HG03175 (cell line): ENCODE measurements around the gene NR6A1.

Experiments used
- ATAC-seq: cut with Tn5 transposase; IDR thresholded peaks from one replicate; pipeline ENCODE4 v1.9.1; 2021; ENCODE audit warnings: mild to moderate bottlenecking, moderate library complexity; ENCODE audit not compliant: unreplicated experiment

Gene NR6A1

GRCh38 chr9:124477648-124478285, 293.3 kb downstream of the NR6A1 start:
- no peak for ATAC-seq

GRCh38 chr9:124477211-124477647, 293.9 kb downstream of the NR6A1 start:
- no peak for ATAC-seq

- no peak for ATAC-seq
Measured at GRCh38 chr9:124475868-124476690, 295.0 kb downstream of the NR6A1 start.

- no peak for ATAC-seq
Measured at GRCh38 chr9:124475158-124475867, 295.8 kb downstream of the NR6A1 start.

GRCh38 chr9:124474151-124474550, 297.0 kb downstream of the NR6A1 start:
- no peak for ATAC-seq

GRCh38 chr9:124473310-124473709, 297.8 kb downstream of the NR6A1 start:
- ATAC-seq: no peak

GRCh38 chr9:124472770-124473169, 298.3 kb downstream of the NR6A1 start:
- no peak for ATAC-seq

- ATAC-seq: no peak
Measured at GRCh38 chr9:124471761-124472160, 299.4 kb downstream of the NR6A1 start.

GRCh38 chr9:124470726-124471125, 300.4 kb downstream of the NR6A1 start:
- ATAC-seq: no peak

GRCh38 chr9:124470306-124470705, 300.8 kb downstream of the NR6A1 start:
- no peak for ATAC-seq

GRCh38 chr9:124469011-124469832, 301.9 kb downstream of the NR6A1 start:
- no peak for ATAC-seq

- no peak for ATAC-seq
Measured at GRCh38 chr9:124468061-124468740, 302.9 kb downstream of the NR6A1 start.

- ATAC-seq: no peak
Measured at GRCh38 chr9:124467410-124468060, 303.6 kb downstream of the NR6A1 start.
